ENCODE measurements around the gene NUP210L.
A peak's percentile ranks its signal among the peaks of the same experiment; 100 is the strongest.

GRCh38 chr1:153963030-153963849, 191.6 kb downstream of the NUP210L start, which contains the start of gene SLC39A1:
- TF ChIP-seq HDGF (IDR thresholded peaks at IDR 0.05; ENCODE audit: borderline replicate concordance) (no peak), L3MBTL2 (conservative IDR thresholded peaks at IDR 0.05) (peak; percentile 72), FOXM1 (IDR thresholded peaks at IDR 0.05; ENCODE audit: borderline replicate concordance) (no peak), TARDBP (IDR thresholded peaks at IDR 0.05) (no peak), BHLHE40 (IDR thresholded peaks at IDR 0.05; ENCODE audit: borderline replicate concordance) (no peak), SP1 (IDR thresholded peaks at IDR 0.05) (no peak), NFRKB (IDR thresholded peaks at IDR 0.05) (no peak)

All from HEK293T (cell line).